Kidney tubule cell (primary cell): ENCODE results near the gene TCEANC2.

Experiments
- DNase-seq: peaks from one replicate; pipeline ENCODE4 v3.0.0-alpha.2; 2018; ENCODE audit warnings: low spot score

Gene TCEANC2

GRCh38 chr1:54136269-54136896, 83.0 kb downstream of the TCEANC2 start:
- no peak for DNase-seq

- no peak for DNase-seq
Observed at GRCh38 chr1:54136963-54137533, 83.6 kb downstream of the TCEANC2 start.

GRCh38 chr1:54137534-54138061, 84.2 kb downstream of the TCEANC2 start:
- peak; percentile 71 for DNase-seq

GRCh38 chr1:54138994-54139393, 85.6 kb downstream of the TCEANC2 start:
- DNase-seq = no peak

GRCh38 chr1:54139711-54140110, 86.3 kb downstream of the TCEANC2 start:
- no peak for DNase-seq

GRCh38 chr1:54142146-54142900, 88.9 kb downstream of the TCEANC2 start:
- no peak for DNase-seq

GRCh38 chr1:54144366-54144765, 91.0 kb downstream of the TCEANC2 start:
- no peak for DNase-seq

GRCh38 chr1:54149734-54150133, 96.3 kb downstream of the TCEANC2 start:
- DNase-seq = no peak

- DNase-seq = no peak
Observed at GRCh38 chr1:54151013-54151412, 97.6 kb downstream of the TCEANC2 start.

GRCh38 chr1:54152696-54153095, 99.3 kb downstream of the TCEANC2 start, which contains the start of gene CDCP2:
CDCP2 (minus strand) TSS chr1:54153000; CDS start chr1:54152922, 78 bp downstream.
- no peak for DNase-seq

GRCh38 chr1:54153535-54154439, 100.4 kb downstream of the TCEANC2 start:
- DNase-seq = peak; percentile 30
